HG02678 (cell line): Measurements from ENCODE around the gene LRRC32.
"Not testable (repeated sequence)": the region's sequence is repeated elsewhere in the genome, so short reads cannot be mapped to it uniquely, and the experiment has no call there.

Experiments
- ATAC-seq: cut with Tn5 transposase; IDR thresholded peaks from one replicate; pipeline ENCODE4 v1.9.1; 2021; ENCODE audit warnings: mild to moderate bottlenecking, moderate library complexity; ENCODE audit not compliant: unreplicated experiment

LRRC32 gene

GRCh38 chr11:76616676-76617552, 53.6 kb downstream of the LRRC32 start:
- no peak for ATAC-seq

GRCh38 chr11:76615950-76616349, 54.6 kb downstream of the LRRC32 start:
- ATAC-seq: no peak

GRCh38 chr11:76614471-76615179, 55.9 kb downstream of the LRRC32 start:
- ATAC-seq: no peak

GRCh38 chr11:76613901-76614300, 56.6 kb downstream of the LRRC32 start:
- ATAC-seq: no peak

GRCh38 chr11:76612226-76612625, 58.3 kb downstream of the LRRC32 start:
- no peak for ATAC-seq

- ATAC-seq: no peak
These were observed 59.6 kb downstream of the LRRC32 start for GRCh38 chr11:76610871-76611475.

- no peak for ATAC-seq
These were observed 60.2 kb downstream of the LRRC32 start for GRCh38 chr11:76610371-76610770.

- no peak for ATAC-seq
These were observed 60.7 kb downstream of the LRRC32 start for GRCh38 chr11:76609736-76610370.

GRCh38 chr11:76608879-76609460, 61.6 kb downstream of the LRRC32 start:
- not testable (repeated sequence) for ATAC-seq

- ATAC-seq: not testable (repeated sequence)
These were observed 62.3 kb downstream of the LRRC32 start for GRCh38 chr11:76608228-76608627.
